Colonic mucosa (tissue), 4 donors: ENCODE measurements around the gene CMSS1. TPM values are rescaled to one million over a fixed set of nuclear protein-coding genes. Genes with fewer than 3 reads are reported as not detected.

ENCODE experiments used
- DNase-seq: peaks from one replicate; pipeline ENCODE4 v3.0.0-alpha.2; 2020
- H3K27ac ChIP-seq: fragments of 200-600 bp; one replicate; pipeline ENCODE4 v1.8.0; 2021
- H3K27me3 ChIP-seq: fragments of 200-600 bp; one replicate; pipeline ENCODE4 v1.8.0; 2021
- H3K36me3 ChIP-seq: fragments of 200-600 bp; one replicate; pipeline ENCODE4 v1.8.0; 2021
- H3K4me1 ChIP-seq: fragments of 200-600 bp; one replicate; pipeline ENCODE4 v1.8.0; 2021; ENCODE audit warnings: mild to moderate bottlenecking
- H3K4me3 ChIP-seq: fragments of 200-600 bp; one replicate; pipeline ENCODE4 v1.8.0; 2021
- H3K9ac ChIP-seq, 2 donors: one replicate each; pipeline ENCODE4 v1.7.0; 2013; ENCODE audit warnings: control low read depth in 2 of 2, low read depth in 2 of 2, low read length in 2 of 2
- H3K9me3 ChIP-seq: fragments of 200-600 bp; one replicate; pipeline ENCODE4 v1.8.0; 2021
- CTCF ChIP-seq: fragments of 200-600 bp; IDR thresholded peaks from one replicate; pipeline ENCODE4 v1.8.0; 2022; ENCODE audit warnings: antibody characterized with exemption, mild to moderate bottlenecking
- intact Hi-C: fragments of 100-400 bp; cut with DNase I; formaldehyde crosslinking; loops from one replicate; pipeline ENCODE4 v1.14.1; 2022
- total RNA-seq, 2 donors: library from RNA; stranded (reverse); fragmentation: NEBNext Ultra II Directional in 1 of 2; extraction: Animal tissue kit (Norgen Biotek cat#: 25700) in 1 of 2; gene quantifications; one replicate each; pipeline ENCODE4 v1.2.1, GENCODE V29; 2021
- donor health status: healthy.
- donor health status: DM: no; HTN: no; CAD: no.
- donor health status: DM: no; HTN: no; CAD: no.

Gene CMSS1
- total RNA-seq, 2 donors from 2014 or later: 10.7 to 24.7 TPM

- Histone ChIP-seq H3K9me3 (no peaks in the 10 kb centered on the region), H3K36me3 (no peaks in the 10 kb centered on the region), H3K9ac (no peak overlapping the region), H3K4me3 (no peak overlapping the region), H3K4me1 (no peaks in the 10 kb centered on the region), H3K27me3 (no peaks in the 10 kb centered on the region), H3K27ac (no peak overlapping the region)
- DNase-seq: no peak
- intact Hi-C loops: no loop called here
- no peak for TF ChIP-seq CTCF
Observed at GRCh38 chr3:99970198-99970597, 152.5 kb downstream of the CMSS1 start.

- Histone ChIP-seq H3K9ac (no peak overlapping the region), H3K36me3 (no peaks in the 10 kb centered on the region), H3K27ac (no peak overlapping the region), H3K4me3 (no peak overlapping the region), H3K27me3 (no peaks in the 10 kb centered on the region), H3K9me3 (no peaks in the 10 kb centered on the region), H3K4me1 (no peaks in the 10 kb centered on the region)
- intact Hi-C loops: no loop called here
- no peak for DNase-seq
- TF ChIP-seq CTCF: no peak
Observed at GRCh38 chr3:99971761-99972160, 154.1 kb downstream of the CMSS1 start.

- intact Hi-C loops: no loop called here
- no peak overlapping the region for H3K9ac ChIP-seq
- no peaks in the 10 kb centered on the region for H3K27me3 ChIP-seq
- H3K9me3 ChIP-seq: no peaks in the 10 kb centered on the region
- DNase-seq: no peak
- H3K4me3 ChIP-seq: no peak overlapping the region
- no peak for TF ChIP-seq CTCF
- no peaks in the 10 kb centered on the region for H3K36me3 ChIP-seq
- no peaks in the 10 kb centered on the region for H3K4me1 ChIP-seq
- H3K27ac ChIP-seq: no peak overlapping the region
Observed at GRCh38 chr3:99972380-99973104, 154.9 kb downstream of the CMSS1 start.

DNA sequence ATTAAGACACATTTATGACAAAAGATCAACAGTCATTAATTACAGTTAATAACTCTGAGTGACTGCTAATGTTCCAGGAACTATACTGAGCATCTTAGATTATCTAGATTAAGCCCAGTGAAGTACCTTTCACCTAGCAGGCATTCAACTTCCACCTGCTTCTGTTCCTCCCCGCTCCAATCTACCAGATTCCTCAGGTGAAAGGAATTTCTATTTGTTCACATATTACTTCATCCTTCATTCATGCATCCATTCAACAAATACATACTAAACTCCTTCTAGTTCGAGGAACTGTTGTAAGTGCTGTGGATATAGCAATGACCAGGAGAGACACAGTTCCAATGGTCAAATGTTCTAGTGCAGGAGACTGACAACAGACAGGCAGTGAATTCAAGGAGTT lies 157.3 kb downstream of the CMSS1 start:
- intact Hi-C loops: no loop called here
- Histone ChIP-seq H3K9me3 (no peaks in the 10 kb centered on the region), H3K27me3 (no peaks in the 10 kb centered on the region), H3K9ac (no peak overlapping the region), H3K27ac (no peak overlapping the region), H3K4me3 (no peak overlapping the region), H3K36me3 (no peaks in the 10 kb centered on the region), H3K4me1 (no peaks in the 10 kb centered on the region)
- no peak for DNase-seq
- no peak for TF ChIP-seq CTCF

DNA sequence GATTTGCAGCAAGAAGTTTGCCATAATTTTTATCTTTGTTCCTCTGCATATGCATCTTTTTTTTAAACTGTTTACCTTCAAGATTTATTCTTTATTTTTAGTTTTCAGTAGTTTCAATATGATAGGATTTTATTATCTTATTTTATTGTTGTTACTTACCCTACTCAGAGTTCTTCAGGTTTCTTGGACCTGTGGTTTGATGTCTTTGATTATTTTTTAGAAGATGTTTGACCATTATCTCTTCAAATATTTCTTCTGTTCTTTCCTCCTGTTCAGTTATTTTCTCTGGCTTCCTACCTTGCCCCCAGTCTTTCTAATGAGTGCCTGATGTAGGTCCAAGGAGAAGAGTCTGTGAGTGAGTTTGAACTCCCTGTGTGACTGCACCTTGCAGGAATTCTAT lies 158.9 kb downstream of the CMSS1 start:
- no peak overlapping the region for H3K27ac ChIP-seq
- H3K36me3 ChIP-seq: no peaks in the 10 kb centered on the region
- H3K9ac ChIP-seq: no peak overlapping the region
- no peak overlapping the region for H3K4me3 ChIP-seq
- H3K4me1 ChIP-seq: no peaks in the 10 kb centered on the region
- H3K9me3 ChIP-seq: no peaks in the 10 kb centered on the region
- TF ChIP-seq CTCF: no peak
- intact Hi-C loops: no loop called here
- DNase-seq: no peak
- H3K27me3 ChIP-seq: no peaks in the 10 kb centered on the region
